Effector CD8-positive, alpha-beta T cell (primary cell): ENCODE results near the gene IDH3A.

ENCODE experiments used
- DNase-seq: peaks from one replicate; lab custom pipeline; 2025; lab: John Stamatoyannopoulos, UW
- total RNA-seq, 4 experiments: gene quantifications; one replicate each; lab custom pipeline; 2026; lab: John Stamatoyannopoulos, UW

Gene IDH3A
- 25.4 to 69.5 (median 35.6) reads per million in 4 experiments for total RNA-seq

DNA sequence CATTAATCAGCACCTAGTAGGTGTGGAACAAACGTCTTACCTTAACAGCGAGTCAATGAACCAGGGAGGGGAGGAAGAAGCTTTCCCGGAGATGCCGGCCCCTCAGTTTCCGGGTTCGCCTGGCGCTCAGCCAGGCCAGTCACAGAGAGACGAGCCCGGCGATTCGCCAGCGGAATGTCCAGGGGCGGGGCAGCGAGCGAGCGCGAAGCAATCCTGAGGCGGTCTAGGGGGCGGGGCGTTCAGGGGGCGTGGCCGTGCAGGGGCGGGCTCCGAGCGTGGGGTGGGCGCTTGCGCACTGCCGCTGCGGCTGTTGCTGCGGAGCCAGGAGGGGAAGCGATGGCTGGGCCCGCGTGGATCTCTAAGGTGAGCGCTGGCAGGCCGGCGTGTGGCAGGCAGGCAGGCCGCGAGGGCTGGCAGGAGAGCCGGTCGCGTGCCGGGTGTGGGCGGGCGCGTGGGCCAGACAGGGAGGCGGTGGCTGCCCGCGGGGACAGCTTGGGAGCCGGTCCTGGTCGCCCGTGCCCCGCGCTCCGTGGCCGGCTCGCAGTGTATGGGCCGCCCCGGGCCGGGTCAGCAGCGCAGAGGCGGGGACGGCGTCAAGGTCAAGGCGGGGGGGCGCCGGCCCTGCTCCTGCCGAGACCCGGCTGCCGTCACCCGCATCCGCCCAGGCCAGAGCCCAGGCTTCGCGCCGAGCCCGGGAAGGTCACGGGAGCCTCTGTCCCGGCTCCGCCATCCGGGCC lies at the start of gene IDH3A:
Gene IDH3A, plus strand, starts transcription at position 295 of the 737 bp plus-strand sequence. Its CDS starts 42 bp downstream, at position 337.
- DNase-seq, result peak; percentile 99

DNA sequence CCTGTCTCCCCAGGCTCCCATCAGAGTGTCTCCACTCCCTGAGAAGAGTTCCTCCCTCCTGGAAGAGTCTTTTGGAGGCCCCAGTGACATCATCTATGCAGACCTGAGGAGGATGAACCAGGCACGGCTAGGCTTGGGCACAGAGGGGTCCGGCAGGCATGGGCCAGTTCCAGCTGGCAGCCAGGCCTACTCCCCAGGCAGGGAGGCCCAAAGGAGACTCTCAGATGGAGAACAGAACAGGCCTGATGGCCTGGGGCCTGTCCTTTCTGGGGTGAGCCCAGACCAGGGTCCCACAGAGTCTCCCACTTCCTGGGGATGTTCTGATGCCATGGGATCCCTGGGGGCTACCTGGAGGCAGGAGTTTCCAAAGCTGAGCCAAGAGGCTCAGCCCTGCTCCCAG lies 48.3 kb upstream of the IDH3A start:
- no peak for DNase-seq

DNA sequence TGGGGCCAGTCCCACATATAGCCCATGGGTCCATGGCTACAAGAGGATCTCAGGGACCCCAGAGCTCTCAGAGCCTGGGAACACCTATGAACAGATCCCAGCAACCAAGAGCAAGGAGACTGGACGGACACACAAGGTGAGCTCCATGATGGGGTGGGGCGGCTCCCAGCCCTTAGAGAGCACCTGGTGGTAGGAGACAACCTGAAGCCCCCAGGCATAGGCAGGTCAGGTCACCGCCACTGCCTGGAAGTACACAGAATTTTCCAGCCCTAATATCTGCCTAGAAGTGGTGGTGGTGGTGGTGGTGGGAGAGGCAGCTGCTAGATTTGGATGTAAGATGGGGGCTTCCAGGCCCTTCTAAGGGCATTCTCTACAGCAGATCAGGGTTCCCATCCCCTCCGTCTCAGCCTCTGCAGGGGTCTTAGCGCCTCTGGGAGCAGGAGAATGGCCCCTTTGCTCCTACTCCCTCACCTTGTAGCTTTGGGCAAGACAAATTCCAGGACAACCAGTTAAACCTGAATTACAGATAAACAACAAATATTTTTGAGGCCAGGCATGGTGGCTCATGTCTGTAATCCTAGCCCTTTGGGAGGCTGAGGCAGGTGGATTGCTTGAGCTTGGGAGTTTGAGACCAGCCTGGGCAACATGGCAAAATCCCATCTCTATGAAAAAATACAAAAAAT lies 47.6 kb upstream of the IDH3A start:
- no peak for DNase-seq

DNA sequence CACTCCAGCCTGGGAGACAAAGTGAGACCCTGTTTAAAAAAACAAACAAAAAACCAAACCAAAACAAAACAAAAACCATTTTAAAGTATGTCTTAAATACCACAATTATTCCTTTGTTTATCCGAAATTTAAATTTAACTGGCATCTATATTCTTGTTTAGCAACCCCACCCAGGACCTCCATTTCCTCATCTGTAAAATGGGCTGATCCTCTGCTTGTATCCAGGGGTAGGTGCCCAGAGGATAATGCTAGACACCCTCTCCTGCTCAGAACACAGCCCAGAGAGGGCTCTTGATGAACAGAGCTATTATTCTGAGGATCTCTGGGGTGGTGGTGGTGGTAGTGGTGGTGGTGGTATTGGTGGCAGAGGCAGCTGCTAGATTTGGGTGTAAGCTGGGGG lies 47.0 kb upstream of the IDH3A start:
- DNase-seq, result no peak

DNA sequence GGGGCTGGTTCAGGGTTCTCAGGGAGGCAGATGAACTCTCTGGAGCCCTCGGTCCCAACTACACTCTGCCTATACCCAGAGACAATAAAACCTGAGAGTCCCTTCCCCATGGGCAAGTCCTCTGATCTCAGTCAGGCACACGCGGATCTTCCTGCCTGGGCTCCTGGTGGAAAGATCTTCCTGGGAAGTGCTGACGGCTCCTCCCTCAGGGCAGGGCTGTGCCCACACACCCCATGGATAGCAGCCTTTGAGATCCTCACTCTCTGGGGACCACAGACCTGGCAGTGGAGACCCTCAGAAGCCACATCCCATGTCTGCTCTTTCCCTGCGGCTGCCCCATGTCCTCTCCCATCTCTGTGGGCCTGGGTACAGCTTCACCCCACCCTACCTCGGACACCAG lies 46.4 kb upstream of the IDH3A start:
- no peak for DNase-seq

DNA sequence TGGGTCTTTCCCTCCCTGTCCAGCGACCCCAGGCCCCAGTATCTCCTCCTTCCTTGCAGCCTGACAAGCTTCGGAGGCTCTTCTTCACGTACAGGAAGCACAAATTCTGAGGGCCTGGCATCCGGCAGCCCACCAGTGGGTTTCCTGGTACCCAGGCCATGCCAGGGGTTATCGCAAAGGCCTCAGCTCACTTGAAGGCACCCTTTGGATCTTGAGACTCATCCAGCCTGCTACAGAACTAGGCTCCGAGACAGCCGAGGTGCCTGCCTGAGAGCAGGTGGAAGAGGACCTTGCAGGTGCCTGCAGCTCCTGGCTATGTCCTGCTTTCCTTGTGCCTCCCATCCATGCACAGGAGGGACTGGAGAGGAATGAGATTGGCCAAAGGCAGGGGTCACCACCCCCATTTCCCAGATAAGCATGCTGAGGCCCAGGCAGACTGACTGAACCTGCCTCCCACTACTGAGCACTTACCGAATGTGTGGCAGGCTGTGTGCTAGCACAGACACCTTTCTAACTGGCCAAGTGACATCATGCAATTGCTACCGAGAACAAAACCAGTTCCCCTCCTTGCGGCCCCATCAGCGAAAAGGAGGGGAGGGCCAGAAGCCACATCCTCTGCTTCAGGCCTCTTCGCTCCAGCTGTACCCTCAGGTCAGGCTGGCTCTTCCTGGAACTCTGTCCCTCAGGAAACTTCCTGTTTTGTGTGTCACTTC lies 45.6 kb upstream of the IDH3A start:
- no peak for DNase-seq

DNA sequence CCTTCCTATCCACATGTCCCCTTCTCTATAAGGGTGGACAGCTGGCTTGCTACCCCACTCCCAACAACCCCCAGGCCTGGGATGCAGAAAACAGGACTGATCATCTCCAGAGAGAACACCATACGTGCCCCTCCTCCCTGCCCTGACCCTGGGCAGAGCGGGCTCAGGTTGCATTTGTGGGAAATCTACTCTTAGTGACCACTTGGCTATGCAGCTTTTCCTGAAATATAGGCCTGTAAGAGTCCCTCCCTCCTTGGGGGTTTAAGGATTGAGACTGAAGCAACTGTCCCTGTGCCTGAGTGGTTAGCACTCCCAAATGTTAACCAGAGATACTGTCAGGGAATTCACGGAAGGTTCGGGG lies 45.1 kb upstream of the IDH3A start:
- DNase-seq, result no peak

DNA sequence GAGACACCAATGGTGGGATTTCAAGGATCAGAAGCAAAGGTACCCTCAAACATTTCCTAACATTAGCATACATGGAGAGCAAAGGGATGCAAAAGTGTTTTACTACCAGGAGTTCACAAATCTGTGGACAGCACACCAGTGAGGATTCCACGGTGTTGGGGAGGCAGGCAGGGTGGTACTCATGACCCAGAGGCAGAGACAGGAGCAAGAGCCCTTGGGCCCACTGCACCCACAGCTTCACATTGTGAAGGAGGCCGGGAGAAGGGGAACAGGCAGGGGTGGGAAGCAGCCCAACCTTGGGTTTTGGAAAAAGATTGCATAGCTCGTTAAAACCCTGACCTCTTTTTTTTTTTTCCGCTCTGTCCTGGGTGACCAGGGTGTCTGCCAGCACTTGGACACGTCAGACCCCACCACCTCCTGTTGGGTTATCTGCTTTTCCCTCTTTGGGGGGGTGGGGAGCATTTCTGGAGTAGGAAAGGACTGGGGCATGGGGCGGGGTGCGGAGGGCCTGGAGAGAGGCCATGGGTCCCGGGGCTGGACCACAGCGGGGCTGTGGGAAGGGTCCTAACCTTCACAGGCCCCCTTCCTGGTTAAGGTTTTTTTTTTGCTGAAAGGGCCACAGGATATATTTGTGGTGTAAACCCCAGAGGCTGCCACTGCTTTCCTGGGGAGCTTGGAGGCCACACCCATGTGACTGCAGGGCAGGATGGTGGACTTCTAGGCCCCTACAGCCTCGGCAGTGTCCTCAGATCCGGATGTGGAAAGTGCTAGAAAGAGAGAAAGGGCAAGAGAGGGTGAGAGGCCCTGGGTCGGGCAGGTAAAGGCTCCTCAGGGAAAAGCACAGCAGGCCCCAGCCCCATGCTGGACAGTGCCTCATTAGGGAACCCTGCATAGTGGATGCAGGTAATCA lies 44.3 kb upstream of the IDH3A start:
- DNase-seq, result no peak

DNA sequence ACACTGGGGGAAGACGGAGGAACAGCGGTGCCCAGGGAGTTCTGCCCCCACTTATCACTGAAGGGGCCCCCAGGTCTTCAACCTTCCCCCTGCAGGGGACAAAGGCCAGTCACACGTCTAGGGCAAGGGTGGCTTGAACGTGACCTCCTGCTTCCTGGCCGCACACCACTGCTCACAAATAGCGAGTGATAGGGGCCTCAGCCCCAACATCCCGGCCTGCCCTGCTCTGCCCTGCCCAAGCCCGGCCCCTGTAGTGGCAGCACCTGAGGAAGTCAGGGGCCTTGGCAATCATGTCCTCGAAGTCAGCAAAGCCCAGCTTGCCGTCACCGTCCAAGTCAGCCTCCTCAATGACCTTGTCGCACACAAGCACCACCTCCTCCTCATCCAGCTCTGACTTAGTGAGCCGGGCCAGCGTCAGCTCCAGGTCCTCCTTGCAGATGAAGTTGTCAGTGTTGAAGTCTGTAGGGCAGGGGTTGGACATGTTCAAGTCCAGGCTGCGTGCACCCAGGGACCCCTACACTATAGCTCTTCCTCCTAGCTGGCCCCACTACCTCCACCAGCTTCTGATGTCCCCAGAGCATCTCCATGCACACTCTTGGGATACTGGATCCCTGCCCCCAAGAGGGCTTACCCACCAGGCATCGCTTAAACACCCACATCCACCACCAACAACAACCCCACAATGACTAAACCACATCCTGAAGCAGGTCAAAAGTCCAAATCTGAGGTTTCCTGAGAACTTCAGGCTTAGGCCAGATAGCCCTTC lies 43.5 kb upstream of the IDH3A start:
- DNase-seq, result no peak

DNA sequence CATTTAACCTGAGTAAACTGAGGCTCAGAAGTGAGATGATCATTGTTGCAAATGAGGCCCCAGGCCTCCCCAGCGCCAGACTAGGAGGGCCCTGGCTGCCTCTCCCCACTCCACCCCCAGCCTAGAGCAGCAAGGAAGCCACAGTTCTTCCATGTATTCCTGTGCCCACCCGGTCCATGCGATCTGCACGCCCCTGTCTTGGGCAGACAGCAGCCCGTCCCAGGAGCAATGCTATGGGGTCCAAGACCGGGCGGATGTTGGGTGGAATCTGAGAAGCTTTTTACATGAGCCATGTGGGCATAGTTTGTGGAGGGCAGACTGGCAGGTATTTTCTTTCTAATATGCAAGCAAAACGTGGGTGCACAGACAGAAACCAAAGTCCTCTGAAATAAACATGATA lies 41.7 kb upstream of the IDH3A start:
- DNase-seq, result no peak

DNA sequence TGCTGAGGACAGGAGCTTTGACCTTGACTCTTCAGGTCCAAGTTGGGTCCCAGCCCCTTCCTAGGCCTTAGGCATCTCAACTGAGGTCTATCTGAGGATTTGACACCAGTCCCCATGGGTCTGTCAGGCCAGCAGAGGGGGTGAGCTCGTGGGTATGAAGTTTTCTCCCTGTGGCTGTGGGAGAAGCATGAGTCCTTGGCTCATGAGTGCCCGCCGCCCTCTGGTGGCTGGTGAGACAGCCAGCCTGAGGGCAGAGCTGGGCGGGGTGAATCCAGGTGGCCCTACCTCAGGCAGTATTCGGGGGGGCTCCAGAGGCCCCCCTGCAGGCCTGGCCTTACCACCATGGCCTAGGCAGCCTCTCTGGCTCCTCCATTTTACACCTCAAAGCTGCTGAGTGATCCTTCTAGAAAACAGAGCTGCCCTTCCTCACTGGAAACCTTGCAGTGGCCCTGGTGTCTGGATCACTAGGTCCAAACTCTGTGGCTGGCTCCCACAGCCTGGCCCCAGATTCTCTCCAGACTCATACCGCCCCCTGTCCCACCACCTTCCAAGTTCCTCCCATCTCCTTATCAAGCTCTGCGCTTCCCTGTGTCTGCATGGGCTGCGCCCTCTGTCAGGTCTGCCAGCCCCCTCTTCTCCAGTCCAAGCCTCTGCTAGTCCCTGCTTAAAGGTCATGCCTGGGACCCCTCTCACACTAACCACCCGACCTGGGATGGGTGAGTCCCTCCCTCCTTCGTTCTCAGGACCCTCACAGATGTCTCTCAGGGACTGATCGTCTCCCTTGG lies 40.7 kb upstream of the IDH3A start:
- DNase-seq, result peak; percentile 76

DNA sequence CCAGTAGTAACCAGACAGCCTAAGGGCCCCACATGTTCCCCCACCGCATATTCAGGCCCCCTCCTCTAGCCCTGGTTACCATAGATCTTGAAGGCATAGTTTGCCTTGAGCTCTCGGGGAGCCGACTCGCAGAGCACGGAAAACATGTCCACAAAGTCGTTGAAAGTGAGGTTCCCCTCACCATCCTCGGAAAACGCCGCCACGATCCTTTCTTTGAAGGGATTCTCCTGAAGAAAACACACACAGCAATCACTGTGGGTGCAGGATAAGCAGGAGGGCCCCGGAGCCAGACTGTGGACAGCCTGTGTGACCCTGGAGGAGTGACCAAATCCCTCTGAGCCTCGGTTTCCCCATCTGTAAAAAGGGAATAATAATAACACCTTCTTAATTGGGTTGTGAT lies 40.0 kb upstream of the IDH3A start:
- no peak for DNase-seq

DNA sequence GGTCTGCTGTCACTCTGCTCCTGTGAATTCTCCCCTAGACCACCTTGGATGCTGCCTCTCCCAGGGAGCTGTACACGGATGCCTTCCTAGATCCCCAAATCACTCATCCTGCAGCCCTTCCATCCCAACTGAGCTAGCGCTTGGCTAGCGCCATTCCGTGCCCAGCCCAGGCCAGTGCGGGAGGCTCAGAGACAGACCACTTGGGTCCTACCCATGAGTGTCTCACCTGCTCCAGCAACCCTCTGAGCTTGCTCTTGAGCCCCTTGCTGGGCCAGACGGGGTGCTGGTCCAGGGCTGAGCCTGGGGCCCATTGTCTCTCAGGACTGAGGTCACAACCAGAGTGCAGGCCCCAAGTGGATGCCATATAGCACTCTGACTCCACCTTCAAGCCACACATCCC lies 39.1 kb upstream of the IDH3A start:
- no peak for DNase-seq

DNA sequence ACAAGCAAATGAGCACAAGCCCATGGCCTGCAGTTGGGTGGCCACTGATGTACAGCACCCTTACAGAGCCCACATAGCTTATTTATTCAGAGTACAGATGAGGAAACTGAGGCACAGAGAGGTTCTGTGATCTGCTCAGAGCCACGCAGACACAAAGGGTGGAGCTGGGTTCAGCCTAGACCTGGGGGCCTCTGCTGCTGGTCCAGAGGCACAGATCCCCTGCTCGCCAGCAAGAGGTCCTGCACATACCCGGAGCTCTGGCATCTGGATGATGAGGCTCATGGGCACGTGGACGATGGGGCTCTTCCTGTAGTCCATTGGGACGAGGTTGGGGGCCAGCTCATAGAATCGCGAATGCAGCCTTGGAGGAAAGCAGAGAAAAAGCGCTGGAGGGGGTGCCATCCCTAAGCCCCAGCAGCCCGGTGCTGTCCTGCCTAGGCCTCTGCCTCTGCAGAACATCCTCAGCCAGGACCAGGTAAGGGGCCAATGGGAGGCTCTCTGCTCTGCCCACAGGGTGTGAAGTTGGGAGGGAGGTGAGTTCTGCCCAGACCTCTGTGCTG lies 38.2 kb upstream of the IDH3A start:
- DNase-seq, result no peak

DNA sequence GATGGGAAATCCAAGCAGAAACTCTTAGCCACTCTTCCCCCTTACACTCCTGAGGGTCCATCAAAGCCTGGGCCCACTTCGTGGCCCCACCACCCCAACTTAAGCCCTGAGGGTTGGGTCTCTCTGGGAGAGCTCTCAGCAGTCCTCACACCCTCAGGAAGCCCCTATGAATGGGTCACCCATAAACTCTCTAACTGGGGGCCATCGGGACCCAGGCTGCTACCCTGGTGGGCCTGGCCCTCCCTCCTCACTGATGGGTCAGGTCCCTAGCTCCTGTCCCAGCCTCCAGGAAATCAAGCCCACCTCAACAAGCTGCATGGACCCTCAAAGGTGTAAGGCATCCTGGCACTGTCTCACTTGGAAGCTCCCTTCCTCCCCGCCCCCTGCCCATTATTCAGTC lies 37.4 kb upstream of the IDH3A start:
- no peak for DNase-seq

DNA sequence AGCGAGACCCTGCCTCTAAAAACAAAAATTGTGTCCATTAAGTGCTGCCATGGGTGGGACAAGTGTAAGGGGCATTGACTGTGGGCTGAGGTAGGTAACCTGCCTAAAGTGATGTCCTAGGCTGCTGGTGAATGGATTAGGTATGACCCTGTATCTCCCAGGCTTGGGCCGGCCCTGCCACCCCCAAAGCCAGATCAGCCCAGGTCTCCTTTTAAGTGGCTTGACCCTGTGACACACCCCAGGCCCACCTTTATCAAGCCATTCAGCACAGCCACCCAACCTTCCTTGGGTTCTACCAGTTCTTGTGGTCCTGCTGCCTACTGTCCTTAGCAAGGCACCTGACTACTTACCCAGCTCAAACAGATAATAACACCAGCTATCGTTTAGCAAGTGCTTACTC lies 36.6 kb upstream of the IDH3A start:
- DNase-seq, result no peak

DNA sequence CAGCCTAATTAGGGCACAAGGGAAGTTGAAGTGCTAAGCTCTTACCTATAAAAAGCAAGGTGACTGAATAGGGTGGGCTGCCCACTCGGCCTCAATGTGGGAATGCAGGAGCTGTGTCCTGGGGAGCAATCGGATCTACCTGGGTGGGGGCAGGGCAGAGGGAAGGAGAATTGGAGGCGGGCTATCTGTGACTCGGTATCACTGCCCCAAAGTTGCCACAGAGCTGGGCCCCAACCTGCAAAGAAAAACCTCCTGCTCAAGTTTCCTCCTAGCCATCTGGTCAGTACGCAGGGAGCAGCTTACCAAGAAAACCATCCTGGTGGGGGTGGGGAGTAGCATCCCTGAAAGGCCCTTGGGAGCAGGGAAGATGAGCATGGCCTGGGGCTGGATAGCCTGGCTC lies 28.6 kb upstream of the IDH3A start:
- no peak for DNase-seq

DNA sequence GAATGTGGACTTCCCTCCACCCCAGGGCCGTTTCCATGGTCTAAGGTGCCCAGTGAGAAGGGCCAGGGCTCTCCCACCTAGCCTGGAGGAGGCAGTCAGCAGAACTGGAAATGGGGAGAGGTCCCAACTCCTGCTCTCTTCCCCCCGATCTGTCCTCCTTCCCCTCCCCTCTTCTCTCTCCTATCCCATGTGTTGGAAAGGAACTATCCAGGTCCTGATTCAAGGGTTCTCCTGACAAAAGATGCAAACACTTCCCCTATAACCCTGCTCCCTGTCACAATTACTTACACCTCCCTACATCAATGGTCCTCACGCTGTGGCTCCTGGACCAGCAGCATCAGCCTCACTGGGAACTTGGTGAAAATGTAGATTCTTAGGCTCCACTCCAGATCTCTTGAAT lies 23.9 kb upstream of the IDH3A start:
- no peak for DNase-seq

DNA sequence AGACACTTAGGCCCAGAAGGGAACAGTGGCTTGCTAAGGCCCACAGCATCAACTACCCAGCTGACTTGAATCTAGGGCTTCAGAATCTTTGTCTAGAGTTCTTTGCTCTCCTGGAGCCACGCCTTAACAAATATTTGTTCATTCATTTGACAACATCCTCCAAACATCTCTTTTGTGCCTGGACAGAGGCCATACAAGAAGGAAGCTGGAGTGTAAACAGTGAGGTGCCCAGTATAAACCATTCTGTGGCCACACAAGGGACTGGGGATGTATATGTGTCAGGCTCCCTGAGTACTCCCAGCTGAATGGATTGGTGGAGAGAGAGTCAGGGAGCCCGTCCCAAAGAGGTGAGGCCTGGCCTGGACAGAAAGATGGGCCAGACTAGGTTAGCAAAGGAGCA lies 21.3 kb upstream of the IDH3A start:
- DNase-seq, result no peak
